ENCODE results near the gene RPRD1B.
A peak's percentile ranks its signal among the peaks of the same experiment; 100 is the strongest.

Gene RPRD1B

GRCh38 chr20:38092260-38092857, 58.8 kb downstream of the RPRD1B start:
- no peak overlapping the region for H3K4me3 ChIP-seq (ENCODE audit: low read depth in 1 of 2, low read length in 2 of 2)
- H3K36me3 ChIP-seq (ENCODE audit: insufficient read depth, low read length): peaks cover 44% of the 10 kb centered on the region
- no peak overlapping the region for H3K9ac ChIP-seq (ENCODE audit: low read depth, low read length)
- no peaks in the 10 kb centered on the region for H3K79me2 ChIP-seq (ENCODE audit: insufficient read depth, low read length)
- H3K27ac ChIP-seq (ENCODE audit: low read length): no peak overlapping the region
- no peak overlapping the region for H3K4me2 ChIP-seq (ENCODE audit: insufficient read depth, low read length)
- no peak for TF ChIP-seq CTCF (IDR thresholded peaks at IDR 0.05; ENCODE audit: borderline replicate concordance, extremely low read depth, low read length, poor library complexity, severe bottlenecking)
- no peak for TF ChIP-seq EZH2 (IDR thresholded peaks at IDR 0.05; ENCODE audit: borderline replicate concordance, low read depth, low read length, severe bottlenecking)
- peaks cover 3% of the 10 kb centered on the region; the same call in 1 of the 2 replicates for H4K20me1 ChIP-seq (ENCODE audit: insufficient read depth, low read length)
- H3K27me3 ChIP-seq (ENCODE audit: insufficient read depth, low read length, poor library complexity): no peaks in the 10 kb centered on the region
- peaks cover 15% of the 10 kb centered on the region for H3K4me1 ChIP-seq (ENCODE audit: insufficient read depth, low read length)
- ATAC-seq (ENCODE audit: insufficient read depth, low read depth) (no peak), DNase-seq (no peak)
- no peaks in the 10 kb centered on the region for H3K9me3 ChIP-seq (ENCODE audit: insufficient read depth, low read length, severe bottlenecking)
- no peak overlapping the region for H2AFZ ChIP-seq (ENCODE audit: low read depth, low read length)

GRCh38 chr20:38092915-38093314, 59.4 kb downstream of the RPRD1B start:
- no peak for TF ChIP-seq CTCF (IDR thresholded peaks at IDR 0.05; ENCODE audit: borderline replicate concordance, extremely low read depth, low read length, poor library complexity, severe bottlenecking)
- no peaks in the 10 kb centered on the region for H3K9me3 ChIP-seq (ENCODE audit: insufficient read depth, low read length, severe bottlenecking)
- no peak overlapping the region for H2AFZ ChIP-seq (ENCODE audit: low read depth, low read length)
- peaks cover 3% of the 10 kb centered on the region; the same call in 1 of the 2 replicates for H4K20me1 ChIP-seq (ENCODE audit: insufficient read depth, low read length)
- ATAC-seq (ENCODE audit: insufficient read depth, low read depth) (no peak), DNase-seq (no peak)
- no peak overlapping the region for H3K27ac ChIP-seq (ENCODE audit: low read length)
- H3K4me3 ChIP-seq (ENCODE audit: low read depth in 1 of 2, low read length in 2 of 2): no peak overlapping the region
- H3K36me3 ChIP-seq (ENCODE audit: insufficient read depth, low read length): peaks cover 39% of the 10 kb centered on the region
- H3K4me2 ChIP-seq (ENCODE audit: insufficient read depth, low read length): no peak overlapping the region
- H3K27me3 ChIP-seq (ENCODE audit: insufficient read depth, low read length, poor library complexity): no peaks in the 10 kb centered on the region
- no peaks in the 10 kb centered on the region for H3K79me2 ChIP-seq (ENCODE audit: insufficient read depth, low read length)
- H3K4me1 ChIP-seq (ENCODE audit: insufficient read depth, low read length): peaks cover 15% of the 10 kb centered on the region
- H3K9ac ChIP-seq (ENCODE audit: low read depth, low read length): no peak overlapping the region

- no peaks in the 10 kb centered on the region for H3K27me3 ChIP-seq (ENCODE audit: insufficient read depth, low read length, poor library complexity)
- no peak overlapping the region for H3K4me2 ChIP-seq (ENCODE audit: insufficient read depth, low read length)
- peaks cover 31% of the 10 kb centered on the region for H3K36me3 ChIP-seq (ENCODE audit: insufficient read depth, low read length)
- no peak overlapping the region for H2AFZ ChIP-seq (ENCODE audit: low read depth, low read length)
- ATAC-seq (ENCODE audit: insufficient read depth, low read depth) (0 out of 3 replicates have a peak, but pooled peaks have one; percentile 19), DNase-seq (no peak)
- H3K27ac ChIP-seq (ENCODE audit: low read length): no peak overlapping the region
- TF ChIP-seq EZH2 (IDR thresholded peaks at IDR 0.05; ENCODE audit: borderline replicate concordance, low read depth, low read length, severe bottlenecking) (no peak), CTCF (IDR thresholded peaks at IDR 0.05; ENCODE audit: borderline replicate concordance, extremely low read depth, low read length, poor library complexity, severe bottlenecking) (no peak)
- H3K79me2 ChIP-seq (ENCODE audit: insufficient read depth, low read length): no peaks in the 10 kb centered on the region
- H4K20me1 ChIP-seq (ENCODE audit: insufficient read depth, low read length): peaks cover 3% of the 10 kb centered on the region; the same call in 1 of the 2 replicates
- no peaks in the 10 kb centered on the region for H3K9me3 ChIP-seq (ENCODE audit: insufficient read depth, low read length, severe bottlenecking)
- H3K9ac ChIP-seq (ENCODE audit: low read depth, low read length): no peak overlapping the region
- peaks cover 15% of the 10 kb centered on the region for H3K4me1 ChIP-seq (ENCODE audit: insufficient read depth, low read length)
- no peak overlapping the region for H3K4me3 ChIP-seq (ENCODE audit: low read depth in 1 of 2, low read length in 2 of 2)
Measured at GRCh38 chr20:38093641-38094077, 60.1 kb downstream of the RPRD1B start.

Data from DND-41 (cell line).